AG04450 (cell line): ENCODE data around the gene TBX15. TPM values are rescaled to one million over a fixed set of nuclear protein-coding genes. Genes with fewer than 3 reads are reported as not detected.

Source experiments
- CTCF ChIA-PET: fragments of 300-600, 350-600 bp; formaldehyde crosslinking; extraction: SDS; loops from one replicate; lab custom pipeline; 2022; ENCODE audit warnings: antibody characterized with exemption, inconsistent platforms; lab: Charles Lee
- POLR2A ChIA-PET: fragments of 350-600 bp; formaldehyde crosslinking; extraction: SDS; loops from one replicate; lab custom pipeline; 2021; ENCODE audit warnings: antibody characterized with exemption, inconsistent platforms; lab: Yijun Ruan, JAX
- DNase-seq: peaks from one replicate; pipeline ENCODE4 v3.0.0-alpha.2; 2011; ENCODE audit warnings: low read depth, low spot score
- H3K27ac ChIP-seq: one replicate; pipeline ENCODE4 v1.5.1; 2012; ENCODE audit warnings: low read depth, low read length, control low read depth
- H3K27me3 ChIP-seq: one replicate; pipeline ENCODE4 v1.6.0; 2012; ENCODE audit warnings: low read length; ENCODE audit not compliant: control insufficient read depth, insufficient read depth
- H3K4me3 ChIP-seq: 2 replicates; pipeline ENCODE4 v1.5.1; 2011; ENCODE audit warnings: mild to moderate bottlenecking, low read depth, low read length, control low read depth
- H3K9me3 ChIP-seq: 2 replicates; pipeline ENCODE4 v1.5.1; 2012; ENCODE audit warnings: low read length; ENCODE audit not compliant: control insufficient read depth, insufficient read depth
- CTCF ChIP-seq: IDR thresholded peaks from 2 replicates; pipeline ENCODE4 v1.5.1; 2011; ENCODE audit warnings: low read depth, low read length, control low read depth, inconsistent platforms
- polyA plus RNA-seq: library from polyadenylated mRNA; depleted of rRNA; stranded (reverse); fragments of >200 nt; gene quantifications from 2 replicates; pipeline ENCODE4 v1.2.3, GENCODE V29; 2011

TBX15 gene
- polyA plus RNA-seq, 1 experiment = not detected

- POLR2A ChIA-PET = no interaction called here
- CTCF ChIA-PET = interaction anchor here (2.2 kb wide), 1 partner anchor 16 kb away, joined by 9 read pairs; no protein-coding TSS in a partner anchor
These were observed 4.9 kb upstream of the TBX15 start for GRCh38 chr1:118992868-118993699.

GRCh38 chr1:118992237-118992825, 4.2 kb upstream of the TBX15 start:
- DNase-seq = no peak
- ChIA-PET CTCF (no interaction called here), POLR2A (no interaction called here)
- Histone ChIP-seq H3K4me3 (no peak overlapping the region), H3K27ac (no peak overlapping the region), H3K9me3 (peaks cover 2% of the 10 kb centered on the region; the same call in 1 of the 2 replicates), H3K27me3 (peaks cover 99% of the 10 kb centered on the region)
- TF ChIP-seq CTCF = no peak

More at GRCh38 chr1:118992868-118993699, 4.9 kb upstream of the TBX15 start:
- Histone ChIP-seq H3K27me3 (peaks cover 98% of the 10 kb centered on the region), H3K9me3 (peaks cover 2% of the 10 kb centered on the region; the same call in 1 of the 2 replicates), H3K4me3 (no peak overlapping the region), H3K27ac (no peak overlapping the region)
- DNase-seq = no peak
- no peak for TF ChIP-seq CTCF

GRCh38 chr1:118991448-118991847, 3.3 kb upstream of the TBX15 start:
- Histone ChIP-seq H3K4me3 (no peak overlapping the region), H3K9me3 (peaks cover 3% of the 10 kb centered on the region; the same call in 1 of the 2 replicates), H3K27ac (no peak overlapping the region), H3K27me3 (peaks cover 99% of the 10 kb centered on the region)
- TF ChIP-seq CTCF = no peak
- POLR2A ChIA-PET = no interaction called here
- DNase-seq = no peak
- CTCF ChIA-PET = no interaction called here

- ChIA-PET CTCF (no interaction called here), POLR2A (no interaction called here)
- Histone ChIP-seq H3K9me3 (peaks cover 5% of the 10 kb centered on the region; the same call in 1 of the 2 replicates), H3K4me3 (no peak overlapping the region), H3K27ac (no peak overlapping the region), H3K27me3 (peaks cover 99% of the 10 kb centered on the region)
- no peak for DNase-seq
- no peak for TF ChIP-seq CTCF
These were observed 2.5 kb upstream of the TBX15 start for GRCh38 chr1:118990513-118991152.
